ENCODE results near the gene NDUFAF4. TPM values are rescaled to one million over a fixed set of nuclear protein-coding genes. Genes with fewer than 3 reads are reported as not detected.

Gene NDUFAF4
- total and polyA plus RNA-seq, 2 of the 8 experiments (the other 6 are each of a cell fraction or from before 2014, with no cell fraction given) = 21.9 to 84.4 TPM

GRCh38 chr6:96844530-96844929 lies 53.2 kb downstream of the NDUFAF4 start:
- H3K4me2 ChIP-seq (ENCODE audit: insufficient read depth in 1 of 2, low read depth in 2 of 2, low read length in 2 of 2) = no peak overlapping the region
- H3K14ac ChIP-seq (ENCODE audit: insufficient read length) = no peak overlapping the region
- H4K20me1 ChIP-seq (replicated peaks in 1 of 2; ENCODE audit: control insufficient read depth in 1 of 2, insufficient read depth in 2 of 2, low read length in 2 of 2) = no peaks in the 10 kb centered on the region
- no peaks in the 10 kb centered on the region for H3K36me3 ChIP-seq (ENCODE audit: control insufficient read depth in 2 of 4, insufficient read depth in 4 of 4, low read length in 3 of 4)
- H3K4ac ChIP-seq (replicated peaks; ENCODE audit: insufficient read length, low read depth, low read length) = no peak overlapping the region
- no peak overlapping the region for H2BK20ac ChIP-seq (ENCODE audit: low read length)
- no peak overlapping the region for H3K23ac ChIP-seq (ENCODE audit: insufficient read length)
- H3K4me1 ChIP-seq (replicated peaks in 1 of 4; ENCODE audit: control insufficient read depth in 3 of 4, insufficient read depth in 4 of 4, low read length in 3 of 4) = no peaks in the 10 kb centered on the region
- TF ChIP-seq HDAC2 (IDR thresholded peaks at IDR 0.05; ENCODE audit: borderline replicate concordance in 1 of 2, low read depth in 2 of 2, low read length in 2 of 2) (no peak), KDM1A (IDR thresholded peaks at IDR 0.05; ENCODE audit: borderline replicate concordance, low read length) (no peak), POLR2AphosphoS5 (IDR thresholded peaks at IDR 0.05; ENCODE audit: low read depth, low read length) (no peak), SP4 (IDR thresholded peaks at IDR 0.05; ENCODE audit: low read length) (no peak)
- no peaks in the 10 kb centered on the region for H3K27me3 ChIP-seq (replicated peaks in 1 of 4; ENCODE audit: control insufficient read depth in 3 of 4, extremely low read depth in 1 of 4, insufficient read depth in 3 of 4, low read length in 3 of 4)
- POLR2A ChIA-PET (ENCODE audit: partially characterized antibody) = no interaction called here
- no peak overlapping the region for H3K4me3 ChIP-seq (ENCODE audit: extremely low read depth in 1 of 4, insufficient read depth in 2 of 4, low read depth in 3 of 4, low read length in 4 of 4)
- no peaks in the 10 kb centered on the region for H3K23me2 ChIP-seq (ENCODE audit: low read depth, low read length)
- H3K9me3 ChIP-seq (ENCODE audit: insufficient read depth in 2 of 2, low read depth in 1 of 2, low read length in 1 of 2) = no peaks in the 10 kb centered on the region
- no peaks in the 10 kb centered on the region for H3K79me2 ChIP-seq (ENCODE audit: control insufficient read depth in 1 of 2, insufficient read depth in 2 of 2, low read length in 2 of 2)
- no peaks in the 10 kb centered on the region for H3K79me1 ChIP-seq (ENCODE audit: low read depth, low read length)
- H3K56ac ChIP-seq (replicated peaks; ENCODE audit: insufficient read length, low read depth, low read length) = no peak overlapping the region
- H4K91ac ChIP-seq (replicated peaks; ENCODE audit: insufficient read length, low read length) = no peak overlapping the region
- no peak overlapping the region for H4K8ac ChIP-seq (ENCODE audit: extremely low read depth, insufficient read depth, low read length)
- no peak overlapping the region for H2AFZ ChIP-seq (ENCODE audit: low read length)
- FAIRE-seq (no peak), DNase-seq (ENCODE audit: low read depth in 1 of 2, low spot score in 2 of 2) (no peak)
- H2BK5ac ChIP-seq (ENCODE audit: low read depth, low read length) = no peak overlapping the region
- no peak overlapping the region for H3K9ac ChIP-seq (replicated peaks in 1 of 4; ENCODE audit: extremely low read depth in 1 of 4, low read depth in 3 of 4, low read length in 3 of 4)
- H2BK120ac ChIP-seq (replicated peaks; ENCODE audit: low read depth, low read length) = no peak overlapping the region
- no peak overlapping the region for H3K27ac ChIP-seq (ENCODE audit: low read depth, low read length)
- no peak overlapping the region for H3K18ac ChIP-seq (ENCODE audit: extremely low read depth, low read length)
- H2BK12ac ChIP-seq (ENCODE audit: low read depth, low read length) = no peak overlapping the region
- H4K5ac ChIP-seq (ENCODE audit: insufficient read length, low read depth, low read length) = no peak overlapping the region
- no peak overlapping the region for H2BK15ac ChIP-seq (ENCODE audit: low read length)
- CTCF ChIA-PET (ENCODE audit: partially characterized antibody) = interaction anchor here (1.0 kb wide), 1 partner anchor 10 kb away, joined by 3 read pairs; no protein-coding TSS in a partner anchor
- H2AK5ac ChIP-seq (ENCODE audit: low read depth, low read length) = no peak overlapping the region

Measured in H1 (cell line).